ENCODE data around the gene LRRFIP1.
A peak's percentile ranks its signal among the peaks of the same experiment; 100 is the strongest.

The LRRFIP1 gene

GRCh38 chr2:237708065-237708398 is 80.6 kb downstream of the LRRFIP1 start:
- TF ChIP-seq CTCF (IDR thresholded peaks at IDR 0.05; ENCODE audit: unreplicated experiment in 3 of 3): no peak
- H3K36me3 Mint-ChIP-seq (ENCODE audit: low read depth): peaks cover 19% of the 10 kb centered on the region
- no peak overlapping the region for H3K27ac Mint-ChIP-seq
- no peaks in the 10 kb centered on the region for H3K9me3 Mint-ChIP-seq
- peaks cover 64% of the 10 kb centered on the region for H3K4me1 Mint-ChIP-seq
- H3K27me3 Mint-ChIP-seq (ENCODE audit: low read depth): peaks cover 7% of the 10 kb centered on the region
- no peak overlapping the region for H3K4me3 Mint-ChIP-seq

GRCh38 chr2:237708491-237708890 is 81.1 kb downstream of the LRRFIP1 start:
- Mint-ChIP-seq H3K4me1 (peaks cover 64% of the 10 kb centered on the region), H3K9me3 (no peaks in the 10 kb centered on the region), H3K27me3 (ENCODE audit: low read depth) (peaks cover 2% of the 10 kb centered on the region), H3K36me3 (ENCODE audit: low read depth) (peaks cover 19% of the 10 kb centered on the region), H3K4me3 (no peak overlapping the region), H3K27ac (peak overlapping the region in 2 of 3 experiments; percentile 28 to 35)
- TF ChIP-seq CTCF (IDR thresholded peaks at IDR 0.05; ENCODE audit: unreplicated experiment in 3 of 3): no peak

GRCh38 chr2:237708961-237709360 is 81.6 kb downstream of the LRRFIP1 start:
- H3K27ac Mint-ChIP-seq: peak overlapping the region in 2 of 3 experiments; percentile 28 to 35
- no peak for TF ChIP-seq CTCF (IDR thresholded peaks at IDR 0.05; ENCODE audit: unreplicated experiment in 3 of 3)
- no peaks in the 10 kb centered on the region for H3K27me3 Mint-ChIP-seq (ENCODE audit: low read depth)
- H3K9me3 Mint-ChIP-seq: no peaks in the 10 kb centered on the region
- H3K4me3 Mint-ChIP-seq: no peak overlapping the region
- H3K4me1 Mint-ChIP-seq: peaks cover 61% of the 10 kb centered on the region
- peaks cover 19% of the 10 kb centered on the region for H3K36me3 Mint-ChIP-seq (ENCODE audit: low read depth)

- TF ChIP-seq CTCF (IDR thresholded peaks at IDR 0.05; ENCODE audit: unreplicated experiment in 3 of 3): no peak
- H3K27ac Mint-ChIP-seq: no peak overlapping the region
- no peaks in the 10 kb centered on the region for H3K27me3 Mint-ChIP-seq (ENCODE audit: low read depth)
- H3K9me3 Mint-ChIP-seq: no peaks in the 10 kb centered on the region
- peaks cover 77% of the 10 kb centered on the region for H3K4me1 Mint-ChIP-seq
- no peak overlapping the region for H3K4me3 Mint-ChIP-seq
- peaks cover 19% of the 10 kb centered on the region for H3K36me3 Mint-ChIP-seq (ENCODE audit: low read depth)
Measured at GRCh38 chr2:237711458-237712150, 84.2 kb downstream of the LRRFIP1 start.

- H3K4me3 Mint-ChIP-seq: no peak overlapping the region
- H3K36me3 Mint-ChIP-seq (ENCODE audit: low read depth): peaks cover 19% of the 10 kb centered on the region
- H3K9me3 Mint-ChIP-seq: no peaks in the 10 kb centered on the region
- H3K27ac Mint-ChIP-seq: peak overlapping the region in 1 of 3 experiments; percentile 69
- no peak for TF ChIP-seq CTCF (IDR thresholded peaks at IDR 0.05; ENCODE audit: unreplicated experiment in 3 of 3)
- peaks cover 75% of the 10 kb centered on the region for H3K4me1 Mint-ChIP-seq
- H3K27me3 Mint-ChIP-seq (ENCODE audit: low read depth): no peaks in the 10 kb centered on the region
Measured at GRCh38 chr2:237712477-237713377, 85.3 kb downstream of the LRRFIP1 start.
